Measurements from ENCODE around the gene AFG1L.

AFG1L gene

DNA sequence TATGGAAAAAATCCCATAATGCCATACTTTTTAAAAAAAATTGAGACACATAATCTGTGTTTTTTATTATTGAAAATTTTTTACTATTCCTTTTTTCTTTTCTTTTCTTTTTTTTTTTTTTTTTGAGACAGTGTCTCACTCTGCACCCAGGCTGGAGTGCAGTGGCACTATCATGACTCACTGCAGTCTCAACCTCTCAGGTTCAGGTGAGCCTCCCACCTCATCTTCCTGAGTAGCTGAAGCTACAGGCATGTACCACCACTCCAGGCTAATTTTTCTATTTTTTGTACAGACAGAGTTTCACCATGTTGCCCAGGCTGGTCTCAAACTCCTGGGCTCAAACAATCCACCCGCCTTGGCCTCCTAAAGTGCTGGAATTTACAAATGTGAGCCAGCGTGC is 100.4 kb downstream of the AFG1L start:
- H3K4me1 ChIP-seq (ENCODE audit: low read length) = no peaks in the 10 kb centered on the region
- no peak overlapping the region for H3K4me2 ChIP-seq (ENCODE audit: low read length)
- no peaks in the 10 kb centered on the region for H3K36me3 ChIP-seq (replicated peaks; ENCODE audit: low read depth, low read length)
- no peaks in the 10 kb centered on the region for H3K79me2 ChIP-seq (ENCODE audit: low read length)
- H3K27me3 ChIP-seq (ENCODE audit: low read depth, low read length) = no peaks in the 10 kb centered on the region
- no peaks in the 10 kb centered on the region for H3K9me3 ChIP-seq (ENCODE audit: insufficient read depth, low read length)
- no peak overlapping the region for H3K4me3 ChIP-seq (ENCODE audit: low read length)
- TF ChIP-seq, protein P1, sequence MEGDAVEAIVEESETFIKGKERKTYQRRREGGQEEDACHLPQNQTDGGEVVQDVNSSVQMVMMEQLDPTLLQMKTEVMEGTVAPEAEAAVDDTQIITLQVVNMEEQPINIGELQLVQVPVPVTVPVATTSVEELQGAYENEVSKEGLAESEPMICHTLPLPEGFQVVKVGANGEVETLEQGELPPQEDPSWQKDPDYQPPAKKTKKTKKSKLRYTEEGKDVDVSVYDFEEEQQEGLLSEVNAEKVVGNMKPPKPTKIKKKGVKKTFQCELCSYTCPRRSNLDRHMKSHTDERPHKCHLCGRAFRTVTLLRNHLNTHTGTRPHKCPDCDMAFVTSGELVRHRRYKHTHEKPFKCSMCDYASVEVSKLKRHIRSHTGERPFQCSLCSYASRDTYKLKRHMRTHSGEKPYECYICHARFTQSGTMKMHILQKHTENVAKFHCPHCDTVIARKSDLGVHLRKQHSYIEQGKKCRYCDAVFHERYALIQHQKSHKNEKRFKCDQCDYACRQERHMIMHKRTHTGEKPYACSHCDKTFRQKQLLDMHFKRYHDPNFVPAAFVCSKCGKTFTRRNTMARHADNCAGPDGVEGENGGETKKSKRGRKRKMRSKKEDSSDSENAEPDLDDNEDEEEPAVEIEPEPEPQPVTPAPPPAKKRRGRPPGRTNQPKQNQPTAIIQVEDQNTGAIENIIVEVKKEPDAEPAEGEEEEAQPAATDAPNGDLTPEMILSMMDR (IDR thresholded peaks at IDR 0.05; ENCODE audit: low read depth, low read length) = no peak
- no peak for TF ChIP-seq EZH2phosphoT487 (IDR thresholded peaks at IDR 0.05; ENCODE audit: low read depth)
- no peaks in the 10 kb centered on the region for H4K20me1 ChIP-seq (ENCODE audit: insufficient read depth, low read length)
- no peak overlapping the region for H3K27ac ChIP-seq (ENCODE audit: low read length)
- H3K9ac ChIP-seq (ENCODE audit: low read length) = no peak overlapping the region
- no peak overlapping the region for H2AFZ ChIP-seq (ENCODE audit: low read depth, low read length)

DNA sequence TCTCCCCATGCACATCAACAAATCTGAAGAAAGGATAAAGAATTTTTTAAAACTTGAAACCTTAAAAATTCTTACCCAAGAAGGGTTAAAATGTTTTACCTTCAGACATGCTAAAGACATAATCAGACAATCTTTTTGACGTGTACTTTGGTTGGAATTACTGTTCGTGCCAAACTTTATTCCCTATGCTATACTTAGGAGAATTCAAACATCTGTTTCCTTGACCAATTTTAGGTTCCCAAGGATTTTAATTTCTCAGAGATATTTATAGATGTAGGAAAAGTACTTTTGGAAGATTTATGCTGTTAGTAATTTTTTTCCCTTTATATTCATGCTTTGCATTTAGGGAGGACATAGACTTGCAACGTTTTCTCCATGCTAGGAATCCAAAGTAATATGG is 108.4 kb downstream of the AFG1L start:
- TF ChIP-seq, protein P1 (IDR thresholded peaks at IDR 0.05; ENCODE audit: low read depth, low read length) = no peak
- no peak for TF ChIP-seq EZH2phosphoT487 (IDR thresholded peaks at IDR 0.05; ENCODE audit: low read depth)
- Histone ChIP-seq H3K27ac (ENCODE audit: low read length) (no peak overlapping the region), H3K4me3 (ENCODE audit: low read length) (no peak overlapping the region), H3K36me3 (replicated peaks; ENCODE audit: low read depth, low read length) (no peaks in the 10 kb centered on the region), H3K4me1 (ENCODE audit: low read length) (no peaks in the 10 kb centered on the region), H3K27me3 (ENCODE audit: low read depth, low read length) (no peaks in the 10 kb centered on the region), H4K20me1 (ENCODE audit: insufficient read depth, low read length) (no peaks in the 10 kb centered on the region), H3K9ac (ENCODE audit: low read length) (no peak overlapping the region), H3K4me2 (ENCODE audit: low read length) (no peak overlapping the region), H2AFZ (ENCODE audit: low read depth, low read length) (no peak overlapping the region), H3K9me3 (ENCODE audit: insufficient read depth, low read length) (no peaks in the 10 kb centered on the region), H3K79me2 (ENCODE audit: low read length) (no peaks in the 10 kb centered on the region)

DNA sequence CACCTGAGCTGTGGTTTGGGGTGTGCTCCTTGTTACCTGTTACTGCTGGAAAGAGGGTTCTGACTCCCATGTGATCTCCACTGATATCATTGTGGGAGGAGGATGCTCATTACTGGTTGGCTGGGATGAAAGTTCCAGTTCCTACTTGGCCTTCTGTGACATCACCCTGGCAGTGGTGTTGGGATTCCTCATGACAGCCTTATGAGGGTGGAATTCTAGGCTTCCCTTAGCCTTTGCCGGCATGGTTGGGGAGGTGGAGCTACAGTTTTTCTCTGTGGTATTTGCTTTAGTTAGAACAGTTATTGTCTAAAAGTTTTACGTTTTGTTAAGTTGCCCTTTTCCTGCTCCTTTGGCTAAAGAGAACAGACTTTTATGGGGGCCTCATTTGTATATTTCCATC is 112.1 kb downstream of the AFG1L start:
- TF ChIP-seq, protein P1 (IDR thresholded peaks at IDR 0.05; ENCODE audit: low read depth, low read length) = no peak
- TF ChIP-seq EZH2phosphoT487 (IDR thresholded peaks at IDR 0.05; ENCODE audit: low read depth) = no peak
- H3K9ac ChIP-seq (ENCODE audit: low read length) = no peak overlapping the region
- no peaks in the 10 kb centered on the region for H3K36me3 ChIP-seq (replicated peaks; ENCODE audit: low read depth, low read length)
- no peaks in the 10 kb centered on the region for H3K79me2 ChIP-seq (ENCODE audit: low read length)
- no peak overlapping the region for H3K4me3 ChIP-seq (ENCODE audit: low read length)
- no peaks in the 10 kb centered on the region for H4K20me1 ChIP-seq (ENCODE audit: insufficient read depth, low read length)
- H2AFZ ChIP-seq (ENCODE audit: low read depth, low read length) = no peak overlapping the region
- H3K4me2 ChIP-seq (ENCODE audit: low read length) = no peak overlapping the region
- no peaks in the 10 kb centered on the region for H3K4me1 ChIP-seq (ENCODE audit: low read length)
- no peak overlapping the region for H3K27ac ChIP-seq (ENCODE audit: low read length)
- no peaks in the 10 kb centered on the region for H3K9me3 ChIP-seq (ENCODE audit: insufficient read depth, low read length)
- H3K27me3 ChIP-seq (ENCODE audit: low read depth, low read length) = no peaks in the 10 kb centered on the region

DNA sequence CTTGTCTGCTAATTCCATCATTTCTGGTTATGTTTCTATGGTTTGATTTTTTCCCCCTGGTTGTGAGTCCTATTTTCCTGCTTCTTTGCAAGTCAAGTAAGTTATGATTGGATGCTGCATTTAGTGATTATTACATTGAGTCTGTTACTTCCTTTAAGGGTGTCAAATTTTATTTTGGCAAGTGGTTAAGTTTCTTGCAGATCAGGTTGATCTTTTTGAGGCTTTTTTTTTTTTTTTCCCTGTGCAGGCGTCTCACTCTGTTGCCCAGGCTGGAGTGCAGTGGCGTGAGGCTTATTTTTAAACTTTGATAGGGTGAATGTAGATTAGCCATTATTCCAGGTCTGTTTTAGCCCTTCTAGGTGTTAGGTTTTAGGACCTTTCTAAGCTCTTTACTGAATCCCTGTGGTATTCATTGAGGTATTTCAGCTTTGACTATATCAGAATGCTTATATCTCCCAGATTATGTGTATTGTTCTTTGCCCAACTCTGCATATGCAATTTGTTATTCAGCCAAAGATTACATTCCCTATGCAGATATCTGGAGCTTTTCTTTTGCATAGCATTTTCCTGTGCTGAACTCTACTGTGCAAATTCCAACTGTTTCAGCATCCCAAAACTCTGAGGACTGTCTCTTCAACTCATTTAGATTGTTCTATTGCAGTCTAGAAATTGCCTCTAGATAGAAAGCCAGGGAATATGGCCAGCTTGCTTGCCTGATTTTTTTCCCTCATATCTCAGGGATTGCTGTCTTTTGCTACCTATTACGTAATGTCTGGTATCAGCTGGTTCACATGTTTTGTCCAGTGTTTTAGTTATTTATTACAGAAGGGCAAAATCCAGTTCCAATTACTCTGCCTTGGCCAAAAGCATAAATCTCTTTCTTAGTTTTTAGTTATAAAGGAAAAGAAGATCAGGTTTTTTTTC is 113.3 kb downstream of the AFG1L start:
- Histone ChIP-seq H3K79me2 (ENCODE audit: low read length) (no peaks in the 10 kb centered on the region), H2AFZ (ENCODE audit: low read depth, low read length) (no peak overlapping the region), H3K27ac (ENCODE audit: low read length) (no peak overlapping the region), H3K4me1 (ENCODE audit: low read length) (no peaks in the 10 kb centered on the region), H3K9me3 (ENCODE audit: insufficient read depth, low read length) (no peaks in the 10 kb centered on the region), H3K4me3 (ENCODE audit: low read length) (no peak overlapping the region), H4K20me1 (ENCODE audit: insufficient read depth, low read length) (no peaks in the 10 kb centered on the region), H3K36me3 (replicated peaks; ENCODE audit: low read depth, low read length) (no peaks in the 10 kb centered on the region), H3K27me3 (ENCODE audit: low read depth, low read length) (no peaks in the 10 kb centered on the region), H3K9ac (ENCODE audit: low read length) (no peak overlapping the region), H3K4me2 (ENCODE audit: low read length) (no peak overlapping the region)
- TF ChIP-seq, protein P1 (IDR thresholded peaks at IDR 0.05; ENCODE audit: low read depth, low read length) = no peak
- TF ChIP-seq EZH2phosphoT487 (IDR thresholded peaks at IDR 0.05; ENCODE audit: low read depth) = no peak

All from OCI-LY3 (cell line).